A549 (cell line): Measurements from ENCODE around the gene ITGB7.

Experiments used
- CTCF ChIP-seq: fragments of >200 bp; sonication (Bioruptor Twin); formaldehyde crosslinking; IDR thresholded peaks from 3 replicates; pipeline ENCODE4 v1.5.1; 2016
- HOXA7 ChIP-seq: fragments of 250-450 bp; sonication (Bioruptor Pico); IDR thresholded peaks from 2 replicates; pipeline ENCODE4 v1.5.0; 2020; ENCODE audit warnings: mild to moderate bottlenecking, moderate library complexity
- MAFK ChIP-seq: fragments of 450-650 bp; IDR thresholded peaks from 2 replicates; pipeline ENCODE4 v1.6.1; 2014; ENCODE audit not compliant: partially characterized antibody
- MAX ChIP-seq: IDR thresholded peaks from 2 replicates; pipeline ENCODE4 v1.6.1; 2012
- RCOR1 ChIP-seq: fragments of 150-350 bp; IDR thresholded peaks from 2 replicates; pipeline ENCODE4 v1.6.1; 2014; ENCODE audit warnings: antibody characterized with exemption, low read length, low read depth
- RFX5 ChIP-seq: fragments of 450-650 bp; IDR thresholded peaks from 2 replicates; pipeline ENCODE4 v1.7.1; 2014; ENCODE audit warnings: antibody characterized with exemption, mild to moderate bottlenecking, moderate library complexity

GRCh38 chr12:53166837-53167236 lies 40.2 kb downstream of the ITGB7 start:
- TF ChIP-seq RFX5 (no peak), HOXA7 (no peak), CTCF (no peak), MAX (no peak), RCOR1 (no peak), MAFK (no peak)
